GM21825 (cell line): ENCODE data around the gene RSPRY1.

Experiments used
- ATAC-seq: cut with Tn5 transposase; IDR thresholded peaks from one replicate; pipeline ENCODE4 v1.9.1; 2021; ENCODE audit warnings: mild to moderate bottlenecking, moderate library complexity; ENCODE audit not compliant: unreplicated experiment

The RSPRY1 gene

DNA sequence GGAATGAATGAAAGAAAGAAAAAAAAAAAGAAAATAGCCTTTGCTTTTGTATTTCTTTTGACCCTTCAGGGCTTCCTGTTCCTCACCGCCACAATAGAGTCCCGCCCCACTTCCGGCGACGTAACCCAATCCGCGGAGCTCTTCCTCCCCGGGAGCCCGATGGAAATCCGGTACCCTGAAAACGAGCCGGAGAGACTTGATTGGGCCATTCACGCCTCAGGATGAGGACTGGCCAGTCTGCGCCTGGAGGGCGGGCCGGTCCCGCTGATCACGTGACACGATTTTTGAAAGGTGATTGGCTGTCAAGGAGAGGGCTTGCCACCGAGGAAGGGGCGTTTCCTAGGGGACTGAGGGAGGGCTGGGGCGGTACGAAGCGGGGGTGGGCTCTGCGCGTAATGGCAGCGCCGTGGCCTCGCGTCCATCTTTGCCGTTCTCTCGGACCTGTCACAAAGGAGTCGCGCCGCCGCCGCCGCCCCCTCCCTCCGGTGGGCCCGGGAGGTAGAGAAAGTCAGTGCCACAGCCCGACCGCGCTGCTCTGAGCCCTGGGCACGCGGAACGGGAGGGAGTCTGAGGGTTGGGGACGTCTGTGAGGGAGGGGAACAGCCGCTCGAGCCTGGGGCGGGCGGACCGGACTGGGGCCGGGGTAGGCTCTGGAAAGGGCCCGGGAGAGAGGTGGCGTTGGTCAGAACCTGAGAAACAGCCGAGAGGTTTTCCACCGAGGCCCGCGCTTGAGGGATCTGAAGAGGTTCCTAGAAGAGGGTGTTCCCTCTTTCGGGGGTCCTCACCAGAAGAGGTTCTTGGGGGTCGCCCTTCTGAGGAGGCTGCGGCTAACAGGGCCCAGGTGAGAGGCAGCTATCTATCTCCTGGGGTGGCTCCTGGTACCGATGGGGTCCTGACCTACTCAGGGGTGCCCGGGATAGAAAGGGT lies at the start of gene RSPRY1, which contains the start of gene PSME3IP1:
Gene RSPRY1 (plus strand): TSS at position 385 of the 927 bp plus-strand sequence. CDS start 18,330 bp downstream, outside the sequence.
Gene PSME3IP1 (minus strand): TSS at position 95 of the 927 bp plus-strand sequence. CDS start 12,185 bp downstream, outside the sequence.
- peak; percentile 86 for ATAC-seq

GRCh38 chr16:57137043-57137442 lies 49.1 kb upstream of the RSPRY1 start:
- no peak for ATAC-seq

DNA sequence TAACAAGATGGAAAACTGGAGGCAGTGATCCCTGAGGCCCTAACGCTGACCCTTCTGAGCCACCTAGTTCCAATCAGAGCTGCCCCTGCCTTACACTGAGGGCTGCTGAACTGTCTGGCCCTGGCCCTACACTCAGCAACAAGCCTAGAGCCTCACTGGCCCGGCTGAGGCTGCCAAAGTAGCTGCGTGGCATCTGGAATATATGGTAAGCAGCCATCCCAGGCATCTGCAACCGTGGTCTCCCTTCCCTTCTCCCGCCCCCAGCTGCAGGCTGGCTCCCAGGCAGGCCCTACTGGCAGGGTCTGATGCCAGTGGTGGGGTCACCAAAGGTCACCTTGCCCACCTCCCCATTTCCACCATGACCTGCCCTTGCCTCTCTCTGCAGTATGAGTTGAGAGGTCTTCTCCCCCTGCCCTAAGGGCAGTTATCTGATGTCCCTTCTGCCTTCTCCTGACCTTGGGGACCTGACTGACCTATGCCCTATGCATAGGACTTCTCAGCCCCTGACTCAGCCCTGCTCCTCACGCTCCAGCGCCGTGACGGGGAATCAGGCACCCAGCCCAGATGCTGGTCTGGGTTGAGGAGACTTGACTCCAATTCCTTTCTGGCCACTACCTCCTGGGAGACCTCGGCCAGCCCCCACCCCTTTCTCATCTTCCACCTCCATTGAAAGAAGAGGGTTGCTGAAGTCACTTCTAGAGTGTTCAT lies 48.4 kb upstream of the RSPRY1 start:
- ATAC-seq: no peak

- no peak for ATAC-seq
Observed at GRCh38 chr16:57138281-57138935, 47.7 kb upstream of the RSPRY1 start.

DNA sequence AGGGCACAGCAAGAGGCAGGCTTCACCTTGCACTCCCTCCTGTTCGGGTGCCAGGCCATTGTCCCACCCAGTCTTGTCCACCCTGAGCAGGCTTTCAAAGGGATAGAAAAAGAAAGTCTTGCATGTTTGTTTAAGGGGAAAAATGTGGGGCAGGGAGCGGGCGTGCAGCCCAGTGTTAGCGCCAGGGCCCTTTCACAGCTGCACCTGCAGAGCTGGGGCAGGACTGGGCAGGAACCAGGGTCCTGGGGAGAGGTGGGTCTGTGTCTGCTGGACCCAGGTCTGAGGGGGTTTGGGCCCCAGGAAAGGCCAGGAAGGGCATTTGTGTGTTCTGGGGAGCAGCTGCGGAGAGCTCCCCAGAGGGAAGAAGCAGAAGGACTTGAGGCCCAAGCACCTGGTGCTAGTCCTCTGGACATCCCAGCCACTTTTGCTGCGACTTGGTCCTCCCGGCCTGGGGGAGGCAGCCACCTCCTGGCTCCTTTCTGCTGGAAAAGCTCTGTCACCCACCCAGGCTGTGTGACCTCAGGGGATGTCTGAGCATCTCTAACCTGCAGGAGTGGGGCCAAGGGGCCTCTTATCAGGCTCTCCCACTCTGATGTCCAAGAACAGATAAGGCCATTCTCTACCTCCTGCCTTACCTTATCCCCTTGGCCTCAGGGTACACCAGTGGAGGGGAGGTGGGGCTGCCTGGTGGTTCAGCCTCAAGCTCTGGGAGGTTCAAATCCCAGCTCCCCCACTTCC lies 45.0 kb upstream of the RSPRY1 start:
- no peak for ATAC-seq

GRCh38 chr16:57141822-57142631 lies 44.1 kb upstream of the RSPRY1 start:
- no peak for ATAC-seq

GRCh38 chr16:57143149-57143921 lies 42.8 kb upstream of the RSPRY1 start:
- ATAC-seq: no peak

- no peak for ATAC-seq
Observed at GRCh38 chr16:57144027-57144426, 42.1 kb upstream of the RSPRY1 start.

- no peak for ATAC-seq
Observed at GRCh38 chr16:57145046-57146021, 40.8 kb upstream of the RSPRY1 start.

- no peak for ATAC-seq
Observed at GRCh38 chr16:57146040-57146647, 40.0 kb upstream of the RSPRY1 start.

DNA sequence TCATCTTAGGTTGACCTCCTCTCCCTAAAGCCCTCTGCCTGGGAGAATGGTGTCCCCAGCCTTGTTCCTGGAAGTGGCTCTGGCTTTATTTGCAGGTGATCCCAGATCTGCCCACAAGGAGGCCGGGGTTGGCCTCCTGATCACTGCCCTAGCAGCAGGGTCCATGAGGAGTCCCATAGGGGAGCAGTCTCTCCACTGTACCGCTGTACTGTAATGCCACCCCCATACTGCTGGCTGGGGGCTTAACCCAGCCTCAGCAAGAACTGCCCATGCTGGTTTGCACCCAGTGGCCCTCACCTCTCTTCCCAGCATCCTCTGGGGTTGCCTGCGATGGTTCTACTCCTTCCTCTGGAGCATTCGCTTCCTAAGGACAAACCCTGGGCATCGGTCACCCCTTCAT lies 39.4 kb upstream of the RSPRY1 start:
- no peak for ATAC-seq

- no peak for ATAC-seq
Observed at GRCh38 chr16:57147381-57148221, 38.5 kb upstream of the RSPRY1 start.

DNA sequence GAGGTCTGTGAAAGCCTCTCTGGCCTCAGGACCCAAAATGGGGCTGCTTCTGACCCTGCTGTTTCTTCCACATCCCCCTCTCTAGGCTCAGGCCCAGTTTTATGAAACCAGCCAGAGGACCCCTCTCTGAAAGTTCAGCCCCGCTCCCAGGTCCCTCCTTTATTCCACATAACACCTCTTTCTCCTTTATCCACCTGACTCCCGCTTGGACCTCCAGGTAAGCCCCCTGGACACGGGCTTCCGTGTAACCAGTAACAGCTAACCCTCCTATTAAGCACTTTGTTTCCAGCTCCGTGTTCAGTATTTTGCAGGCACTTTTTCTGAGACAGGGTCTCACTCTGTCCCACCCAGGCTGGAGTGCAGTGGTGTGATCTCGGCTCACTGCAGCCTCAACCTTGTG lies 37.6 kb upstream of the RSPRY1 start:
- ATAC-seq: no peak

DNA sequence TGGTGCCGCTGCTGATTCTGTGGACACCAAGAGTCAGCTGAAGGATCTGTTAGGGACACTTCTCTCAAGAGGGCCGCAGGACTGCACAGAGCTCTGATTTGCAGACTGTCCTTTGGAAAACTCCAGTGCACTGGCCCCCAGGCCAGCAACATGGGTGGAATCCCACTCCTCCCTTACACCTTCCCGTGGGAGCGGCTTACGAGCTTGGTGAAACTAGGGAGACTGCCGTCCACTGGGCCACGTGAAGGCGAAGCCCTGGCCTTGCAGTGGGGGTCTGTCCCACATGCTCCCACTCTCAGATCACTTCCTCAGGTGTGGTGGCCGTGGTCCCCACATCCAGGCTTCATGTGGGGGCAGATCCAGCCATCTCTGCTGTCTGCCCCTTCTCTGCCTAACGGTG lies 36.7 kb upstream of the RSPRY1 start:
- ATAC-seq: no peak

DNA sequence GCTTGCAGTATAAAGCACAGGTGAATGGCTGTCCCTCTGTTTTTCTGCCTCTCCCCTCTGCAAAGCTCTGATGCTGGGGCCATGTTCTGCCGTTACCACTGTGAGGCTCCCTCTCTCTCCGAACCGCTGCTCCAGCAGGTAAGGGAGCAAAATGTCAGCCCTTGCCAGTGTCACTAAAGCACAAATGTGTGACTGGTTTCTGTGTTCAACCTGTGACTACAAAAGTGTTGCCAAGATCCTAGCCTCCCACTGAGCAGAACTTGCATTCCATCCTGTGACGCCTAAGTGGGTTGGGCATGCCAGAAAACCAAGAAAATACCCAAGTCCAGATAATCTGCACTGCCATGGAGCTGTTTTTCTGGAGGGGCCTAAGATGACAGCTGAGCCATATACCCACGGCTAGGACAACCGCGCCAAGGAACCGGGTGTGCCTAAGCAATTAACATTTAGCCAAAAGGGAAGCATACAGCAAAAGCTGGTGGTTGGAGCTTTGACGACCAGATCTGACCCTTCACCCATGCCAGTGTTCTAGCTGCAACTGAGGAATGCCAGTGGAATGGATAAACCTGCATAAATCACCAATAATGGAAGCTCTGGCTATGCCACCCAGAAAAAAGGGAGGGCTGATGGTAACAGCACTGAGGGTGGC lies 35.3 kb upstream of the RSPRY1 start:
- ATAC-seq: no peak

GRCh38 chr16:57151369-57151768 lies 34.8 kb upstream of the RSPRY1 start:
- ATAC-seq: no peak
